ACC112 (cell line): ENCODE measurements around the gene TBC1D22A.
"Not testable (repeated sequence)": the region's sequence is repeated elsewhere in the genome, so short reads cannot be mapped to it uniquely, and the experiment has no call there.

Experiments
- H2AFZ ChIP-seq: fragments of 200-600 bp; sonication (generic); one replicate; pipeline ENCODE4 v1.6.0; 2017; ENCODE audit warnings: antibody characterized with exemption, low read length; ENCODE audit not compliant: unreplicated experiment
- H3K27ac ChIP-seq: fragments of 200-600 bp; sonication (generic); 2 replicates; pipeline ENCODE4 v1.5.1; 2014; ENCODE audit warnings: low read depth, mild to moderate bottlenecking, antibody characterized with exemption, low read length, moderate library complexity
- H3K27me3 ChIP-seq: fragments of 200-600 bp; sonication (generic); 2 replicates; pipeline ENCODE4 v1.6.1; 2014; ENCODE audit warnings: mild to moderate bottlenecking, antibody characterized with exemption, low read length, moderate library complexity, mixed read lengths; ENCODE audit not compliant: insufficient read depth
- H3K36me3 ChIP-seq: fragments of 200-600 bp; sonication (generic); 2 replicates; pipeline ENCODE4 v1.6.1; 2016; ENCODE audit warnings: mild to moderate bottlenecking, antibody characterized with exemption, low read length, moderate library complexity, mixed read lengths; ENCODE audit not compliant: insufficient read depth
- H3K4me1 ChIP-seq: fragments of 200-600 bp; sonication (generic); one replicate; pipeline ENCODE4 v1.6.1; 2016; ENCODE audit warnings: low read length, mixed read lengths; ENCODE audit not compliant: insufficient read depth, unreplicated experiment, control insufficient read depth
- H3K4me3 ChIP-seq: fragments of 200-600 bp; sonication (generic); 2 replicates; pipeline ENCODE4 v1.5.1; 2014; ENCODE audit warnings: mild to moderate bottlenecking, low read depth, low read length
- H3K79me2 ChIP-seq: fragments of 200-600 bp; sonication (generic); one replicate; pipeline ENCODE4 v1.6.0; 2016; ENCODE audit warnings: low read length; ENCODE audit not compliant: control insufficient read depth, unreplicated experiment, insufficient read depth

TBC1D22A gene

GRCh38 chr22:47133061-47133969, 370.9 kb downstream of the TBC1D22A start:
- H3K27me3 ChIP-seq: no peaks in the 10 kb centered on the region
- no peaks in the 10 kb centered on the region for H3K4me1 ChIP-seq
- no peaks in the 10 kb centered on the region for H3K79me2 ChIP-seq
- H2AFZ ChIP-seq: no peak overlapping the region
- no peak overlapping the region for H3K27ac ChIP-seq
- no peak overlapping the region for H3K4me3 ChIP-seq
- no peaks in the 10 kb centered on the region for H3K36me3 ChIP-seq

- H3K4me1 ChIP-seq: no peaks in the 10 kb centered on the region
- H3K4me3 ChIP-seq: no peak overlapping the region
- no peak overlapping the region for H2AFZ ChIP-seq
- no peaks in the 10 kb centered on the region for H3K36me3 ChIP-seq
- no peak overlapping the region for H3K27ac ChIP-seq
- H3K27me3 ChIP-seq: no peaks in the 10 kb centered on the region
- no peaks in the 10 kb centered on the region for H3K79me2 ChIP-seq
Measured at GRCh38 chr22:47134222-47134621, 371.8 kb downstream of the TBC1D22A start.

- H3K27ac ChIP-seq: no peak overlapping the region
- H3K27me3 ChIP-seq: no peaks in the 10 kb centered on the region
- no peaks in the 10 kb centered on the region for H3K79me2 ChIP-seq
- H3K36me3 ChIP-seq: no peaks in the 10 kb centered on the region
- H3K4me1 ChIP-seq: no peaks in the 10 kb centered on the region
- no peak overlapping the region for H3K4me3 ChIP-seq
- H2AFZ ChIP-seq: no peak overlapping the region
Measured at GRCh38 chr22:47135338-47135737, 372.9 kb downstream of the TBC1D22A start.

- H3K36me3 ChIP-seq: no peaks in the 10 kb centered on the region
- no peak overlapping the region for H3K27ac ChIP-seq
- no peaks in the 10 kb centered on the region for H3K4me1 ChIP-seq
- no peaks in the 10 kb centered on the region for H3K79me2 ChIP-seq
- no peak overlapping the region for H3K4me3 ChIP-seq
- H2AFZ ChIP-seq: no peak overlapping the region
- no peaks in the 10 kb centered on the region for H3K27me3 ChIP-seq
Measured at GRCh38 chr22:47136050-47136449, 373.6 kb downstream of the TBC1D22A start.

- Histone ChIP-seq H3K4me1 (no peaks in the 10 kb centered on the region), H2AFZ (no peak overlapping the region), H3K27ac (no peak overlapping the region), H3K27me3 (no peaks in the 10 kb centered on the region), H3K79me2 (no peaks in the 10 kb centered on the region), H3K4me3 (no peak overlapping the region), H3K36me3 (no peaks in the 10 kb centered on the region)
Measured at GRCh38 chr22:47136671-47137070, 374.2 kb downstream of the TBC1D22A start.

- Histone ChIP-seq H3K4me1 (no peaks in the 10 kb centered on the region), H3K4me3 (no peak overlapping the region), H3K79me2 (no peaks in the 10 kb centered on the region), H3K27me3 (no peaks in the 10 kb centered on the region), H3K36me3 (no peaks in the 10 kb centered on the region), H2AFZ (no peak overlapping the region), H3K27ac (no peak overlapping the region)
Measured at GRCh38 chr22:47139013-47139789, 376.8 kb downstream of the TBC1D22A start.

GRCh38 chr22:47139790-47140119, 377.3 kb downstream of the TBC1D22A start:
- Histone ChIP-seq H3K4me3 (no peak overlapping the region), H3K27ac (no peak overlapping the region), H3K79me2 (no peaks in the 10 kb centered on the region), H3K27me3 (no peaks in the 10 kb centered on the region), H2AFZ (no peak overlapping the region), H3K36me3 (no peaks in the 10 kb centered on the region), H3K4me1 (no peaks in the 10 kb centered on the region)

- not testable (repeated sequence) for H3K27ac ChIP-seq, H3K4me3 ChIP-seq, H3K36me3 ChIP-seq, H3K27me3 ChIP-seq, H3K79me2 ChIP-seq, H2AFZ ChIP-seq, H3K4me1 ChIP-seq
Measured at GRCh38 chr22:47140975-47141374, 378.5 kb downstream of the TBC1D22A start.

- no peak overlapping the region for H3K27ac ChIP-seq
- H3K4me1 ChIP-seq: no peaks in the 10 kb centered on the region
- H3K27me3 ChIP-seq: no peaks in the 10 kb centered on the region
- no peak overlapping the region for H3K4me3 ChIP-seq
- H2AFZ ChIP-seq: no peak overlapping the region
- no peaks in the 10 kb centered on the region for H3K36me3 ChIP-seq
- no peaks in the 10 kb centered on the region for H3K79me2 ChIP-seq
Measured at GRCh38 chr22:47142427-47143046, 380.1 kb downstream of the TBC1D22A start.

- no peaks in the 10 kb centered on the region for H3K27me3 ChIP-seq
- no peaks in the 10 kb centered on the region for H3K36me3 ChIP-seq
- H2AFZ ChIP-seq: no peak overlapping the region
- H3K27ac ChIP-seq: no peak overlapping the region
- no peaks in the 10 kb centered on the region for H3K4me1 ChIP-seq
- H3K4me3 ChIP-seq: no peak overlapping the region
- no peaks in the 10 kb centered on the region for H3K79me2 ChIP-seq
Measured at GRCh38 chr22:47143249-47143938, 380.9 kb downstream of the TBC1D22A start.
